Mesothelial cell of epicardium (in vitro differentiated cells): ENCODE measurements around the gene GSTCD. TPM values are rescaled to one million over a fixed set of nuclear protein-coding genes. Genes with fewer than 3 reads are reported as not detected.
"Not testable (repeated sequence)": the region's sequence is repeated elsewhere in the genome, so short reads cannot be mapped to it uniquely, and the experiment has no call there.

Source experiments
- DNase-seq, 2 experiments: peaks; one replicate each; pipeline ENCODE4 v3.0.0; 2021; ENCODE audit warnings: low spot score in 2 of 2; ENCODE audit not compliant: unreplicated experiment in 2 of 2
- H3K27ac Mint-ChIP-seq: 2 replicates; pipeline ENCODE4 v1.8.0; 2021; ENCODE audit warnings: mixed read lengths
- H3K27me3 Mint-ChIP-seq: 2 replicates; pipeline ENCODE4 v1.8.0; 2021; ENCODE audit warnings: low read depth, mixed read lengths
- H3K36me3 Mint-ChIP-seq: 2 replicates; pipeline ENCODE4 v1.8.0; 2021; ENCODE audit warnings: mixed read lengths
- H3K4me1 Mint-ChIP-seq: 2 replicates; pipeline ENCODE4 v1.8.0; 2021; ENCODE audit warnings: mixed read lengths
- H3K4me3 Mint-ChIP-seq: 2 replicates; pipeline ENCODE4 v1.8.0; 2021; ENCODE audit warnings: mild to moderate bottlenecking, moderate library complexity, mixed read lengths
- H3K9me3 Mint-ChIP-seq: 2 replicates; pipeline ENCODE4 v1.8.0; 2021; ENCODE audit warnings: mixed read lengths
- total RNA-seq: library from RNA; stranded (reverse); gene quantifications from 3 replicates; pipeline ENCODE4 v1.2.1, GENCODE V29; 2021
- TF ChIP-seq, protein P1 (sequence below): fragments of 200-600 bp; sonication (generic); IDR thresholded peaks from one replicate; pipeline ENCODE4 v1.5.0; 2021; ENCODE audit warnings: antibody characterized with exemption; ENCODE audit not compliant: unreplicated experiment

The GSTCD gene
- total RNA-seq, 1 donor from 2014 or later = 20.1 TPM

DNA sequence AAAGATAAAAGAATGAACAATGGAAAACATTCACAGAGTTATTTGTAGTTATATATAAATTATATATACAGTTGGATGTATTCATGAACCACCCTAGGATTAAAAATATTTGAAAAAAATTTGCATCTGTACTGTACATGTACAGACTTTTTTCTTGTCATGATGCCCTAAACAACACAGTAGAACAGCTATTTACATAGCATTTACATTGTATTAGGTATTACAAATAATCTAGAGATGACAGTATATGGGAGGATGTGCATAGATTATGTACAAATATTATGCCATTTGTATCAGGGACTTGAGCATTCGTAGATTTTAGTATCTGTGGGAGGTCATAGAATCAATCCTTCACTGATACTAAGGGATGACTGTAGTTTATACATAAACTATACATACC is 44.8 kb downstream of the GSTCD start:
- Mint-ChIP-seq H3K9me3 (peaks cover 7% of the 10 kb centered on the region), H3K4me1 (peaks cover 4% of the 10 kb centered on the region), H3K4me3 (no peak overlapping the region), H3K27ac (no peak overlapping the region), H3K36me3 (peaks cover 7% of the 10 kb centered on the region), H3K27me3 (no peaks in the 10 kb centered on the region)
- DNase-seq = no peak
- TF ChIP-seq, protein P1, sequence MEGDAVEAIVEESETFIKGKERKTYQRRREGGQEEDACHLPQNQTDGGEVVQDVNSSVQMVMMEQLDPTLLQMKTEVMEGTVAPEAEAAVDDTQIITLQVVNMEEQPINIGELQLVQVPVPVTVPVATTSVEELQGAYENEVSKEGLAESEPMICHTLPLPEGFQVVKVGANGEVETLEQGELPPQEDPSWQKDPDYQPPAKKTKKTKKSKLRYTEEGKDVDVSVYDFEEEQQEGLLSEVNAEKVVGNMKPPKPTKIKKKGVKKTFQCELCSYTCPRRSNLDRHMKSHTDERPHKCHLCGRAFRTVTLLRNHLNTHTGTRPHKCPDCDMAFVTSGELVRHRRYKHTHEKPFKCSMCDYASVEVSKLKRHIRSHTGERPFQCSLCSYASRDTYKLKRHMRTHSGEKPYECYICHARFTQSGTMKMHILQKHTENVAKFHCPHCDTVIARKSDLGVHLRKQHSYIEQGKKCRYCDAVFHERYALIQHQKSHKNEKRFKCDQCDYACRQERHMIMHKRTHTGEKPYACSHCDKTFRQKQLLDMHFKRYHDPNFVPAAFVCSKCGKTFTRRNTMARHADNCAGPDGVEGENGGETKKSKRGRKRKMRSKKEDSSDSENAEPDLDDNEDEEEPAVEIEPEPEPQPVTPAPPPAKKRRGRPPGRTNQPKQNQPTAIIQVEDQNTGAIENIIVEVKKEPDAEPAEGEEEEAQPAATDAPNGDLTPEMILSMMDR = no peak

DNA sequence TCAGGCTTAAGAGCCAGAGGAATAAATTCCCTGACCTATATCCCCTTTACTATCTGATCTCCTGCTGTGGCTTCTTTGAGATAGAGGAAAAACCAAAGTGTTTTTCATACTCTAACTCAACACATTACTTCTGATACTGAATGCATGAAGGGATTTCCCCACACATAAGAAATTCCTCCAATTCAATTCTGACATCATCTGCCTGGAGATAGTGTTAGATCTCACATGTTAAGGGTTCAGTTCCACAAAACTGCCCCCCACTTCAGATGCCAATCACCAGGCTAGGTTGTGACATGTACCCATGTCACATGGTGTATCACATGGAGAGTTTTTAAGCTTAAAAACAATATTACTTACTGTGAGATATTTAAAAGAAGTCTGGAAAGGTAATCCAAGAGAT is 46.8 kb downstream of the GSTCD start:
- Mint-ChIP-seq H3K4me1 (peaks cover 10% of the 10 kb centered on the region), H3K27me3 (no peaks in the 10 kb centered on the region), H3K4me3 (no peak overlapping the region), H3K9me3 (no peaks in the 10 kb centered on the region), H3K27ac (no peak overlapping the region), H3K36me3 (peaks cover 4% of the 10 kb centered on the region)
- DNase-seq = no peak
- TF ChIP-seq, protein P1 = no peak

DNA sequence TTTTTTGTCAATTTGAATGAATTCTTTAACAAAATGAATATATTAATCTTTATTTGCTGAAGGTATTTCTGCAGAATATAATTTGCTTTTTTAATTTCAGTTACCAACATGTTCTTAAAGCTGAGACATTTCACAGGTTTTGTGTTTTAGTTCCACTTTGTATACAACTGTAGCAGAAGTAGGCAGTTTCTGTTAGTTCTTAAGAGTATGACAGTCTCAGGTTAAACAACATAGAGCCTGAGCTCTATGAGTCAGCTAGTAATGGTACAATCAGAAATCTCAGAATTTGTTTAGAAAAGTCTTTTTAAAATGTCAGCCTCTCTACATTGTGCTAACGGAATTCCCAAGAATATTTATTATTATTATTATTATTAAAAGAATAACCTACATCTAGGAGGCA is 50.4 kb downstream of the GSTCD start:
- TF ChIP-seq, protein P1 = no peak
- no peaks in the 10 kb centered on the region for H3K27me3 Mint-ChIP-seq
- H3K9me3 Mint-ChIP-seq = no peaks in the 10 kb centered on the region
- peaks cover 26% of the 10 kb centered on the region for H3K4me1 Mint-ChIP-seq
- no peak for DNase-seq
- H3K36me3 Mint-ChIP-seq = no peaks in the 10 kb centered on the region
- no peak overlapping the region for H3K27ac Mint-ChIP-seq
- no peak overlapping the region for H3K4me3 Mint-ChIP-seq

DNA sequence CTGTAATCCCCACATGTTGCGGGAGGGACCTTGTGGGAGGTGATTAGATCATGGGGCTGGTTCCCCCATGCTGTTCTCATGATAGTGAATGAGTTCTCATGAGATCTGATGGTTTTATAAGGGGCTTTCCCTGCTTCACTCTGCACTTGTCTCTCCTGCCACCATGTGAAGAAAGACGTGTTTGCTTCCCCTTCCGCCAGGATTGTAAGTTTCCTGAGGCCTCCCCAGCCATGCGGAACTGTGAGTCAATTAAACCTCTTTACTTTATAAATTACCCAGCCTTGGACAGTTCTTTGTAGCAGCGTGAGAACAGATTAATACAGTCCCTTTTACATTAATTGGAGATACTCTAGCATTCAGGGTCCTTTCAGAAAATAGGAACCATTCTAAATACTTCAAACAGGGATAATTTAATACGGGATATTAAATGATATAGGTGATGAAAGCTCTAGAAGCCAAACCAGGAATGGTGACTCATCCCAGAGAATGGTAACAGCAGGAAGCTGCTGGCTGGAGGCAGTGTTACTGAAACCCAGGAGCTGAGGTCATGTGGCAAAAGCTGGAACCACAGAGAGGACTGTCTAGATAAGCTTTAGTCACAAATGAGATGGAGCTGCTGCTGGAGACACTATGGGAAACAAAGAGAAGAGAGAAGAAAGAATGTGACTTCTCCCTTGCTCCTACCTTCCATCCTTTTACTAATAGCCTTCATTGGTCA is 57.3 kb downstream of the GSTCD start:
- TF ChIP-seq, protein P1 = no peak
- H3K27ac Mint-ChIP-seq = no peak overlapping the region
- H3K36me3 Mint-ChIP-seq = peaks cover 20% of the 10 kb centered on the region
- H3K4me3 Mint-ChIP-seq = no peak overlapping the region
- peaks cover 10% of the 10 kb centered on the region for H3K9me3 Mint-ChIP-seq
- H3K27me3 Mint-ChIP-seq = no peaks in the 10 kb centered on the region
- H3K4me1 Mint-ChIP-seq = peaks cover 20% of the 10 kb centered on the region
- DNase-seq = no peak

DNA sequence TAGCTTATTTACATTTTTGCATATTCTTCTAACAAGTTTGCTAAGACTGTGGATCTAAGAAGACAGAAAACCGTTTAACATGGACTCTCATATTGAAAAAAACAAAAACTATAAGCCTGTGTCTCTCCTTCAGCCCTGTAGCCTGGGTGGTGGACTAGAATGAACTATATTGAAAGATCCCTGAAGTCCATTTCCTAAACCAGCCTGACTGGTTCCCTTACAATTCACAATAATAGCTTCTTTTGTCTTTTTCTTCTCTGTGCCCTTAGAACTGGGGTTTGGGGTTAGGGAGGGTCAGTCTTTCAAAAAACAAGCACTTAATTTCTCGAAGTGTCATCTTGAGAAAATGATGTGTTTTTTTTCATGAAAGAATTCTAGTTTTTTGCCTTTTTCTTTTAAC is 59.0 kb downstream of the GSTCD start:
- H3K27ac Mint-ChIP-seq = peak overlapping the region; percentile 16
- peaks cover 27% of the 10 kb centered on the region for H3K9me3 Mint-ChIP-seq
- TF ChIP-seq, protein P1 = no peak
- no peaks in the 10 kb centered on the region for H3K27me3 Mint-ChIP-seq
- H3K36me3 Mint-ChIP-seq = peaks cover 37% of the 10 kb centered on the region
- no peak for DNase-seq
- H3K4me3 Mint-ChIP-seq = no peak overlapping the region
- peaks cover 8% of the 10 kb centered on the region for H3K4me1 Mint-ChIP-seq

DNA sequence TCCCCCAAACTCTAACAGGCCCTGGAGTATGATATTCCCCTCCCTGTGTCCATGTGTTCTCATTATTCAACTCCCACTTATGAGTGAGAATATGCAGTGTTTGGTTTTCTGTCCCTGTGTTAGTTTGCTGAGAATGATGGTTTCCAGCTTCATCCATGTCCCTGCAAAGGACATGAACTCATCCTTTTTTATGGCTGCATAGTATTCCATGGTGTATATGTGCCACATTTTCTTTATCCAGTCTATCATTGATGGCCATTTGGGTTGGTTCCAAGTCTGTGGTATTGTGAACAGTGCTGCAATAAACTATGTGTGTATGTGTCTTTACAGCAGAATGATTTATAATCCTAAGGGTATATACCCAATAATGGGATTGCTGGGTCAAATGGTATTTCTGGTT is 61.9 kb downstream of the GSTCD start:
- H3K4me1 Mint-ChIP-seq, H3K4me3 Mint-ChIP-seq, H3K27ac Mint-ChIP-seq, H3K27me3 Mint-ChIP-seq, DNase-seq: not testable (repeated sequence)
- Mint-ChIP-seq H3K36me3 (peaks cover 59% of the 10 kb centered on the region), H3K9me3 (peaks cover 52% of the 10 kb centered on the region)

DNA sequence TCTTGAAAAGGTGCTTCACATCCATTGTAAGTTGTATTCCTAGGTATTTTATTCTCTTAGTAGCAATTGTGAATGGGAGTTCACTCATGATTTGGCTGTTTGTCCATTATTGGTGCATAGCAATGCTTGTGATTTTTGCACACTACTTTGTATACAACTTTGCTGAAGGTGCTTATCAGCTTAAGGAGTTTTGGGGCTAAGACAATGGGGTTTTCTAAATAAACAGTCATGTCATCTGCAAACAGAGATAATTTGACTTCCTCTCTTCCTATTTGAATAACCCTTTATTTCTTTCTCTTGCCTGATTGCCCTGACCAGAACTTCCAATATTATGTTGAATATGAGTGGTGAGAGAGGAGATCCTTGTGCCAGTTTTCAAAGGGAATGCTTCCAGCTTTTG is 63.5 kb downstream of the GSTCD start:
- H3K27ac Mint-ChIP-seq, DNase-seq, H3K4me3 Mint-ChIP-seq, H3K27me3 Mint-ChIP-seq, H3K4me1 Mint-ChIP-seq: not testable (repeated sequence)
- Mint-ChIP-seq H3K36me3 (peaks cover 54% of the 10 kb centered on the region), H3K9me3 (peaks cover 49% of the 10 kb centered on the region)

DNA sequence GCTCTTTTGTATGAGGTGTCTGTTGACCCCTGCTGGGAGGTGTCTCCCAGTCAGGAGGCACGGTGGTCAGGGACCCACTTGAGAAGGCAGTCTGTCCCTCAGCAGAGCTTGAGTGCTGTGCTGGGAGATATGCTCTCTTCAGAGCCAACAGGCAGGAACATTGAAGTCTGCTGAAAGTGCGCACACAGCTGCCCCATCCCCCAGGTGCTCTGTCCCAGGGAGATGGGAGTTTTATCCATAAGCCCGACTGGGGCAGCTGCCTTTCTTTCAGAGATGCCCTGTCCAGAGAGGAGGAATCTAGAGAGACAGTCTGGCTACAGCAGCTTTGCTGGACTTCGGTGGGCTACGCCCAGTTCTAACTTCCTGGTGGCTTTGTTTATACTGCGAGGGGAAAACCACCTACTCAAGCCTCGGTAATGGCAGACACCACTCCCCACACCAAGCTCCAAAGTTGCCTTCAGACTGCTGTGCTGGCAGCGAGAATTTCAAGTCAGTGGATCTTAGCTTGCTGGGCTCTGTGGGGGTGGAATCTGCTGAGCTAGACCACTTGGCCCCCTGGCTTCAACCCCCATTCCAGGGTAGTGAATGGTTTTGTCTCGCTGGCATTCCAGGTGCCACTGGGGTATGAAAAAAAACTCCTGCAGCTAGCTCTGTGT is 67.3 kb downstream of the GSTCD start:
- H3K4me1 Mint-ChIP-seq, H3K4me3 Mint-ChIP-seq, DNase-seq, H3K27me3 Mint-ChIP-seq, H3K27ac Mint-ChIP-seq: not testable (repeated sequence)
- peaks cover 42% of the 10 kb centered on the region for H3K9me3 Mint-ChIP-seq
- H3K36me3 Mint-ChIP-seq = peaks cover 40% of the 10 kb centered on the region
